HEK293 (cell line): Measurements from ENCODE around the gene STUB1.

ENCODE experiments used
- CTCF ChIP-seq: fragments of 450-650 bp; formaldehyde crosslinking; IDR thresholded peaks from 2 replicates; pipeline ENCODE4 v1.5.1; 2016; ENCODE audit warnings: missing biosample characterization, missing genetic modification characterization
- MYNN ChIP-seq: fragments of 450-650 bp; formaldehyde crosslinking; IDR thresholded peaks from 2 replicates; pipeline ENCODE4 v1.5.1; 2016; ENCODE audit warnings: missing biosample characterization, missing genetic modification characterization, borderline replicate concordance
- PRDM4 ChIP-seq: fragments of 450-650 bp; formaldehyde crosslinking; IDR thresholded peaks from 2 replicates; pipeline ENCODE4 v1.5.1; 2017; ENCODE audit warnings: missing biosample characterization, missing genetic modification characterization
- SETDB1 ChIP-seq: IDR thresholded peaks from one replicate; pipeline ENCODE4 v1.6.1; 2017; ENCODE audit warnings: mild to moderate bottlenecking, low read length, moderate library complexity, mixed read lengths; ENCODE audit not compliant: insufficient read length
- TRIM28 ChIP-seq: IDR thresholded peaks from 2 replicates; pipeline ENCODE4 v1.6.1; 2011; ENCODE audit warnings: low read length, control low read depth, borderline replicate concordance
- ZBTB49 ChIP-seq: fragments of 450-650 bp; formaldehyde crosslinking; IDR thresholded peaks from 2 replicates; pipeline ENCODE4 v1.5.1; 2016; ENCODE audit warnings: missing biosample characterization, missing genetic modification characterization, low read depth
- ZBTB7A ChIP-seq: fragments of 450-650 bp; formaldehyde crosslinking; IDR thresholded peaks from 2 replicates; pipeline ENCODE4 v1.5.1; 2016; ENCODE audit warnings: low read depth, missing biosample characterization, missing genetic modification characterization
- ZNF394 ChIP-seq: fragments of 450-650 bp; formaldehyde crosslinking; IDR thresholded peaks from 2 replicates; pipeline ENCODE4 v1.5.1; 2016; ENCODE audit warnings: missing biosample characterization, missing genetic modification characterization, mild to moderate bottlenecking, moderate library complexity, borderline replicate concordance
- ZNF639 ChIP-seq: fragments of 450-650 bp; formaldehyde crosslinking; IDR thresholded peaks from 2 replicates; pipeline ENCODE4 v1.5.1; 2016; ENCODE audit warnings: missing biosample characterization, missing genetic modification characterization

DNA sequence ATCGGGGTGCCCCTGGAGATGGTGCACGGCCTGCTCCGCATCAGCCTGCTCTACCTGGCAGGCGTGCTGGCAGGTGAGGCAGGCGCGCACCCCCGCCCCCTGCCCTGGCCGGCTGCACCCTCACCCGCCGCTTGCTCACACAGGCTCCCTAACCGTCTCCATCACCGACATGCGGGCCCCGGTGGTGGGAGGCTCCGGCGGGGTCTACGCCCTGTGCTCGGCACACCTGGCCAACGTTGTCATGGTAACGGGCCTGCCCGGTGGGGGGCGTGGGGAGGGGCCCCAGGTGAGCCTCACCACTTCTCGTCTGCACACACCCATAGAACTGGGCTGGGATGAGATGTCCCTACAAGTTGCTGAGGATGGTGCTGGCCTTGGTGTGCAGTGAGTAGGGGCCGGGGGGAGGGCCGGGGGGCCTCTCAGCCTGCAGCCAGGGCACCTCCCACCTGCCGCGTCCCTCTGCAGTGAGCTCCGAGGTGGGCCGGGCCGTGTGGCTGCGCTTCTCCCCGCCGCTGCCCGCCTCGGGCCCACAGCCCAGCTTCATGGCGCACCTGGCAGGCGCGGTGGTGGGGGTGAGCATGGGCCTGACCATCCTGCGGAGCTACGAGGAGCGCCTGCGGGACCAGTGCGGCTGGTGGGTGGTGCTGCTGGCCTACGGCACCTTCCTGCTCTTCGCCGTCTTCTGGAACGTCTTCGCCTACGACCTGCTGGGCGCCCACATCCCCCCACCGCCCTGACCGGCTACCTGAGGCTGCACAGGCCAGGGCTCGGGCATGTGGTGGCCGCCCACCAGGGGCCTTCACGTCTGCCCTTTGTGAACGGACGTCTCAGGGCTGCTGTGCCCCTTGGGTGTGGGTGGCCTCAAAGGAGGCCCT is 2.7 kb upstream of the STUB1 start:
- no peak for TF ChIP-seq CTCF
- no peak for TF ChIP-seq ZNF639 (tag by site-specific recombination)
- TF ChIP-seq TRIM28 = no peak
- TF ChIP-seq ZBTB7A (tag by site-specific recombination) = no peak; the same call in 1 of the 2 replicates
- no peak for TF ChIP-seq MYNN
- TF ChIP-seq SETDB1 = no peak
- TF ChIP-seq ZNF394 = no peak
- TF ChIP-seq ZBTB49 (tag by site-specific recombination) = no peak
- no peak for TF ChIP-seq PRDM4 (tag by site-specific recombination)
